ENCODE data around the gene LUZP2.
"Not testable (repeated sequence)": the region's sequence is repeated elsewhere in the genome, so short reads cannot be mapped to it uniquely, and the experiment has no call there.

LUZP2 gene

DNA sequence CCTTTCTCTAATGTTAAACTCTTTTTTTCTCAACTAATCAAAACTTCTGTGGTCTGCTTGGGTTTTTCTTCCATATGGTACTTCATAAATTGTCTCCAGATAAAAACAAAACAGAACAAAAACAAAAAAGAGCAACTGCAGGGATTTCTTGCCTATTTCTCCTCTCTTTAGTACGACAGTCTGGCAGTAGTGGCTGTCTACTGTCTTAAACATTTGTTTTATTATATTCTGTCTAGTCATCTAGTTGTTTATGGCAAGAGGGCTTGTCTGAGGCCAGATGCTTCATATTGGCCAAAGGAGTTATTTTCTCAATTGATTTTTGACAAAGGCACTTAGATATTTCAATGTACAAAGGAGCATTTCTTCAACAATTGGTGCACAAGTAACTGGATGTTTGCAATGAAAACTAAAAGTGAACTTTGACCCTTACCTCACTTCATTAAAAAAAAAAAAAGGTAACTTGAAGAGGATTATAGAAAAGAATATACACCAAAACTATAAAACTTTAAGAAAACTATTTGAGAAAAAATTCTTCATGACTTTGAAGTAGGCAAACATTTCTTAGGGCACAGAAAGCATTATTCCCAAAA, 404.2 kb downstream of the LUZP2 start:
- H3K9me3 ChIP-seq (ENCODE audit: control insufficient read depth in 1 of 2, low read length in 2 of 2): no peaks in the 10 kb centered on the region
- H3K36me3 ChIP-seq (ENCODE audit: control insufficient read depth in 1 of 2, insufficient read depth in 2 of 2, low read length in 2 of 2): no peaks in the 10 kb centered on the region
- no peak overlapping the region for H3K4me3 ChIP-seq (ENCODE audit: low read depth in 1 of 2, low read length in 2 of 2)
- H3K4me1 ChIP-seq (ENCODE audit: control insufficient read depth in 1 of 2, insufficient read depth in 2 of 2, low read length in 2 of 2): no peaks in the 10 kb centered on the region
- no peaks in the 10 kb centered on the region for H3K27me3 ChIP-seq (ENCODE audit: control insufficient read depth in 1 of 2, insufficient read depth in 2 of 2, low read length in 2 of 2)
- no peak overlapping the region for H3K27ac ChIP-seq (ENCODE audit: low read depth, low read length)
- no peak overlapping the region for H3K9ac ChIP-seq (ENCODE audit: low read depth in 1 of 2, low read length in 2 of 2)

DNA sequence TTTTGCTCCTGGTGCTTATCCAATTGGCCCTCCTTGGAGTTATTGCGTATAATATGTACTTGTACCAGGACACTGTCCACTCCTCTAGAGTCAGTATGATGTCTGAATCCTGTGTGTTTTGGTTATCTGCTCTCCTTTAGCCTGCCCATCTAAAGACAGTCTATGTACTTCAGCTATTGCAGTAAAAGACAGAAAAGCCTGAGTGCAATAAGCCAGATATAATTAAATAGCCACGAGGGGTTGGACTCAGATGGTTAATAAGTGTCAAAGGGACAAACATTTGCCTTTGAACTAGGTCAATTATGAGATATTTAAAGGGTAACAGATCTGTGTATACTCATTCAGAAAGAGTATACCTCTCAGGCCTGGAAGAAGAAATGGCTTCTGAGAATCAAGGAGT, 406.7 kb downstream of the LUZP2 start:
- Histone ChIP-seq H3K36me3 (ENCODE audit: control insufficient read depth in 1 of 2, insufficient read depth in 2 of 2, low read length in 2 of 2) (no peaks in the 10 kb centered on the region), H3K27ac (ENCODE audit: low read depth, low read length) (no peak overlapping the region), H3K4me3 (ENCODE audit: low read depth in 1 of 2, low read length in 2 of 2) (no peak overlapping the region), H3K9me3 (ENCODE audit: control insufficient read depth in 1 of 2, low read length in 2 of 2) (no peaks in the 10 kb centered on the region), H3K4me1 (ENCODE audit: control insufficient read depth in 1 of 2, insufficient read depth in 2 of 2, low read length in 2 of 2) (no peaks in the 10 kb centered on the region), H3K27me3 (ENCODE audit: control insufficient read depth in 1 of 2, insufficient read depth in 2 of 2, low read length in 2 of 2) (no peaks in the 10 kb centered on the region), H3K9ac (ENCODE audit: low read depth in 1 of 2, low read length in 2 of 2) (no peak overlapping the region)

- Histone ChIP-seq H3K4me3 (ENCODE audit: low read depth in 1 of 2, low read length in 2 of 2) (no peak overlapping the region), H3K36me3 (ENCODE audit: control insufficient read depth in 1 of 2, insufficient read depth in 2 of 2, low read length in 2 of 2) (no peaks in the 10 kb centered on the region), H3K4me1 (ENCODE audit: control insufficient read depth in 1 of 2, insufficient read depth in 2 of 2, low read length in 2 of 2) (no peaks in the 10 kb centered on the region), H3K9ac (ENCODE audit: low read depth in 1 of 2, low read length in 2 of 2) (no peak overlapping the region), H3K27me3 (ENCODE audit: control insufficient read depth in 1 of 2, insufficient read depth in 2 of 2, low read length in 2 of 2) (no peaks in the 10 kb centered on the region), H3K27ac (ENCODE audit: low read depth, low read length) (no peak overlapping the region), H3K9me3 (ENCODE audit: control insufficient read depth in 1 of 2, low read length in 2 of 2) (no peaks in the 10 kb centered on the region)
Observed at GRCh38 chr11:24925091-24925490, 428.2 kb downstream of the LUZP2 start.

DNA sequence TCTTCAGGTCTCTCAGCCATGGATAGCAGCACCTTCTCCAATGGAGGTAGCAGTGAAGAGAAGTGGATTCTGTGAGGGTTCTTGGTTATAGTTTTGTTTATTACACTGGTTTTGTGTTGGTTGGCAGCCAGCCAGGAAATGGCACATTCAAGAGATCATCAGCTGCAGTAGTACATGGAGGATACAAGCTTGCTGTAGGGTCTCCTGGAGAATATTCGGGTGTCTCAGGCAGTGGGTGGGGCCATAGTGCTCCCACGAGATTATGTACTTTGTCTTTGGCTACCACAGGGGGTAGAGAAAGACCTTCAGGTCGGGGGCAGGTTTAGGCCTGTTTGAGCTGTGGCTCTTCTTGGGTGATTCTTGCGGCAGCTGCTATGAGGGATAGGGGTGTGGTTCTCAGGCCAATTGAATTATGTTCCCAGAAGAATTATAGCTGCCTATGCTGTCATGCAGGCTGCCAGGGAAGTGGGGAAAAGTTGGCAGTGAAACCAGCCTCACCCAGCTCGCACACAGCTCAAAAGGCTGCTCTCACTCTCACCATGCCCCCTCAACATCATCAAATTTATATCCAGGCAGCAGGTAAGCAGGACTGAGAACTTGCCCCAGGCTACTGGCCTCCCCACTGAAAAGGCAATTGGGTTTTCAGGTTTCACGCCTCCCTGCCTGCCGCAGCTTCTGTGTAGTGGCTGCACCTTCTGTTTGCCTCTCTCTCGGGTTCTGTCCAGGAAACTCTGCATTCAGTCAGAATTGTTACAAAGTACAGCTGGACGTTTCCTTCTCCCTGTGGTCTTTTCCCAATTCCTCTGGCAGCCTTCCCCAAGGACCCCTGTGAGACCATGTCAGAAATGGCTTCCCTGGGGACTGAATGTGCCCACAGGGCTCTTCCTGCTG, 435.5 kb downstream of the LUZP2 start:
- H3K36me3 ChIP-seq (ENCODE audit: control insufficient read depth in 1 of 2, insufficient read depth in 2 of 2, low read length in 2 of 2): no peaks in the 10 kb centered on the region
- H3K9ac ChIP-seq (ENCODE audit: low read depth in 1 of 2, low read length in 2 of 2): no peak overlapping the region
- no peak overlapping the region for H3K27ac ChIP-seq (ENCODE audit: low read depth, low read length)
- no peak overlapping the region for H3K4me3 ChIP-seq (ENCODE audit: low read depth in 1 of 2, low read length in 2 of 2)
- peaks cover 0 to 2% of the 10 kb centered on the region in 2 donors for H3K9me3 ChIP-seq (ENCODE audit: control insufficient read depth in 1 of 2, low read length in 2 of 2)
- H3K4me1 ChIP-seq (ENCODE audit: control insufficient read depth in 1 of 2, insufficient read depth in 2 of 2, low read length in 2 of 2): no peaks in the 10 kb centered on the region
- no peaks in the 10 kb centered on the region for H3K27me3 ChIP-seq (ENCODE audit: control insufficient read depth in 1 of 2, insufficient read depth in 2 of 2, low read length in 2 of 2)

- no peak overlapping the region for H3K27ac ChIP-seq (ENCODE audit: low read depth, low read length)
- no peak overlapping the region for H3K4me3 ChIP-seq (ENCODE audit: low read depth in 1 of 2, low read length in 2 of 2)
- H3K27me3 ChIP-seq (ENCODE audit: control insufficient read depth in 1 of 2, insufficient read depth in 2 of 2, low read length in 2 of 2): no peaks in the 10 kb centered on the region
- H3K4me1 ChIP-seq (ENCODE audit: control insufficient read depth in 1 of 2, insufficient read depth in 2 of 2, low read length in 2 of 2): no peaks in the 10 kb centered on the region
- H3K9ac ChIP-seq (ENCODE audit: low read depth in 1 of 2, low read length in 2 of 2): no peak overlapping the region
- H3K36me3 ChIP-seq (ENCODE audit: control insufficient read depth in 1 of 2, insufficient read depth in 2 of 2, low read length in 2 of 2): no peaks in the 10 kb centered on the region
- peaks cover 0 to 2% of the 10 kb centered on the region in 2 donors for H3K9me3 ChIP-seq (ENCODE audit: control insufficient read depth in 1 of 2, low read length in 2 of 2)
Observed at GRCh38 chr11:24934733-24935439, 438.0 kb downstream of the LUZP2 start.

DNA sequence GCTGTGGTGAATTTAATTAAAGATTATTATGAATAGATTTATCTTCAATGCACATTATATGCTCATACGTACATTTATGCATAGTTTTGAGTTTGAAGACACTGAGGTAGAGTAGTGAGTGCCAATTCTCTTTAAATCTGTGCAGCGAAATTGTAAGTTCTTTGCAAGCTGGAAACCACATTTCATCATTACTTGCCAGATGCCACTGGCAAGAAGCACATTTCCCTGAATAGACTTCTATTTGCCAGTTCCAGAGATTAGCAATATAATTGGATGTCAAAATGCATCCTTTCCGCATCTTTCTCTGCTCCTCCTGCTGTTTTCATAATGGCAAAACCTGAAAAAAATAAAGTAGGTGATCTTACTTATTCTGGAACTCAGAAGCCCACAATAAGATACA, 448.0 kb downstream of the LUZP2 start:
- H3K4me3 ChIP-seq (ENCODE audit: low read depth in 1 of 2, low read length in 2 of 2): no peak overlapping the region
- no peak overlapping the region for H3K9ac ChIP-seq (ENCODE audit: low read depth in 1 of 2, low read length in 2 of 2)
- no peaks in the 10 kb centered on the region for H3K4me1 ChIP-seq (ENCODE audit: control insufficient read depth in 1 of 2, insufficient read depth in 2 of 2, low read length in 2 of 2)
- H3K36me3 ChIP-seq (ENCODE audit: control insufficient read depth in 1 of 2, insufficient read depth in 2 of 2, low read length in 2 of 2): no peaks in the 10 kb centered on the region
- H3K9me3 ChIP-seq (ENCODE audit: control insufficient read depth in 1 of 2, low read length in 2 of 2): no peaks in the 10 kb centered on the region
- H3K27me3 ChIP-seq (ENCODE audit: control insufficient read depth in 1 of 2, insufficient read depth in 2 of 2, low read length in 2 of 2): no peaks in the 10 kb centered on the region
- H3K27ac ChIP-seq (ENCODE audit: low read depth, low read length): no peak overlapping the region

DNA sequence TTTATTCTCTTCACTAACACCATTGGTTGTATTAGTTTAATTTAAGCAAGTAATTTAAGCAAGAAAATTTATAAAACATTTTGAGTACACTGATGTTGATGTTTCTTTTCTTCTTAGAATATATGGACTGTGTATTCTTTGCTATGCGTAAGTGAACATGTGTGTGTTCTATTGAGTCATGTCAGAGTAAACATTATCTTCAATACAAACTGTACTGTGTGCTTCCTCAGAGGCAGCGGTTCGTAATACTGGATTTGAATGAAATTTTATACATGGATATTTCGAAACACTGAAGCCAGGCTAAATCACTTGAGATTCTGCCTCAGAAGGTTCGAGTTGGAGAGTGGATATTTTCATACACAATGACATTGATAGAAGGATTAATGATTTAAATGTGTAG, 452.6 kb downstream of the LUZP2 start:
- Histone ChIP-seq H3K9me3 (ENCODE audit: control insufficient read depth in 1 of 2, low read length in 2 of 2) (no peaks in the 10 kb centered on the region), H3K9ac (ENCODE audit: low read depth in 1 of 2, low read length in 2 of 2) (no peak overlapping the region), H3K27ac (ENCODE audit: low read depth, low read length) (no peak overlapping the region), H3K36me3 (ENCODE audit: control insufficient read depth in 1 of 2, insufficient read depth in 2 of 2, low read length in 2 of 2) (no peaks in the 10 kb centered on the region), H3K4me3 (ENCODE audit: low read depth in 1 of 2, low read length in 2 of 2) (no peak overlapping the region), H3K4me1 (ENCODE audit: control insufficient read depth in 1 of 2, insufficient read depth in 2 of 2, low read length in 2 of 2) (no peaks in the 10 kb centered on the region), H3K27me3 (ENCODE audit: control insufficient read depth in 1 of 2, insufficient read depth in 2 of 2, low read length in 2 of 2) (no peaks in the 10 kb centered on the region)

- Histone ChIP-seq H3K9me3 (ENCODE audit: control insufficient read depth in 1 of 2, low read length in 2 of 2) (no peaks in the 10 kb centered on the region), H3K9ac (ENCODE audit: low read depth in 1 of 2, low read length in 2 of 2) (no peak overlapping the region), H3K4me1 (ENCODE audit: control insufficient read depth in 1 of 2, insufficient read depth in 2 of 2, low read length in 2 of 2) (no peaks in the 10 kb centered on the region), H3K27me3 (ENCODE audit: control insufficient read depth in 1 of 2, insufficient read depth in 2 of 2, low read length in 2 of 2) (no peaks in the 10 kb centered on the region), H3K27ac (ENCODE audit: low read depth, low read length) (no peak overlapping the region), H3K36me3 (ENCODE audit: control insufficient read depth in 1 of 2, insufficient read depth in 2 of 2, low read length in 2 of 2) (no peaks in the 10 kb centered on the region), H3K4me3 (ENCODE audit: low read depth in 1 of 2, low read length in 2 of 2) (no peak overlapping the region)
Observed at GRCh38 chr11:24963852-24964251, 467.0 kb downstream of the LUZP2 start.

DNA sequence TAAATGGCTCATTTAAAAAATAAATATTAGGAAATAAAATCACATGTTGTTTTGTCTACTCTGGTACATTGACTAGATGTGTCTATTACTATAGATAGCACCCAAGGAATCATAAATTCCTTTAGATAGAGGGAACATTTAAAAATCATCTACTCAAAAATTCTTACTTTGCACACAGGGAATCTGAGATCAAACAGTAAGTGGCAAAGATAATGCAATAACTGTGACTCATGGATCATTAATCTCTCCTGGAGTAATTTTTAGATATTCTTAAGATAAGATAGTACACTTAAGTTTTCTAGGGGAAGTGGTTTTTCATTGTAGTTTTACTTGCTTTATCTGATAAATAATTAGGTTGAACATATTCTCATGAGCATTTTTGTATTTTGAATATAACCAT, 468.9 kb downstream of the LUZP2 start:
- Histone ChIP-seq H3K9ac (ENCODE audit: low read depth in 1 of 2, low read length in 2 of 2) (no peak overlapping the region), H3K27ac (ENCODE audit: low read depth, low read length) (no peak overlapping the region), H3K4me3 (ENCODE audit: low read depth in 1 of 2, low read length in 2 of 2) (no peak overlapping the region), H3K9me3 (ENCODE audit: control insufficient read depth in 1 of 2, low read length in 2 of 2) (no peaks in the 10 kb centered on the region), H3K27me3 (ENCODE audit: control insufficient read depth in 1 of 2, insufficient read depth in 2 of 2, low read length in 2 of 2) (no peaks in the 10 kb centered on the region), H3K36me3 (ENCODE audit: control insufficient read depth in 1 of 2, insufficient read depth in 2 of 2, low read length in 2 of 2) (no peaks in the 10 kb centered on the region), H3K4me1 (ENCODE audit: control insufficient read depth in 1 of 2, insufficient read depth in 2 of 2, low read length in 2 of 2) (no peaks in the 10 kb centered on the region)

GRCh38 chr11:24993903-24994302, 497.1 kb downstream of the LUZP2 start:
- not testable (repeated sequence) for H3K36me3 ChIP-seq (ENCODE audit: control insufficient read depth in 1 of 2, insufficient read depth in 2 of 2, low read length in 2 of 2); H3K27me3 ChIP-seq (ENCODE audit: control insufficient read depth in 1 of 2, insufficient read depth in 2 of 2, low read length in 2 of 2); H3K9ac ChIP-seq (ENCODE audit: low read depth in 1 of 2, low read length in 2 of 2); H3K27ac ChIP-seq (ENCODE audit: low read depth, low read length); H3K9me3 ChIP-seq (ENCODE audit: control insufficient read depth in 1 of 2, low read length in 2 of 2); H3K4me3 ChIP-seq (ENCODE audit: low read depth in 1 of 2, low read length in 2 of 2); H3K4me1 ChIP-seq (ENCODE audit: control insufficient read depth in 1 of 2, insufficient read depth in 2 of 2, low read length in 2 of 2)

All from duodenal mucosa (tissue), 2 donors.